Measurements from ENCODE around the gene NUCKS1.

DNA sequence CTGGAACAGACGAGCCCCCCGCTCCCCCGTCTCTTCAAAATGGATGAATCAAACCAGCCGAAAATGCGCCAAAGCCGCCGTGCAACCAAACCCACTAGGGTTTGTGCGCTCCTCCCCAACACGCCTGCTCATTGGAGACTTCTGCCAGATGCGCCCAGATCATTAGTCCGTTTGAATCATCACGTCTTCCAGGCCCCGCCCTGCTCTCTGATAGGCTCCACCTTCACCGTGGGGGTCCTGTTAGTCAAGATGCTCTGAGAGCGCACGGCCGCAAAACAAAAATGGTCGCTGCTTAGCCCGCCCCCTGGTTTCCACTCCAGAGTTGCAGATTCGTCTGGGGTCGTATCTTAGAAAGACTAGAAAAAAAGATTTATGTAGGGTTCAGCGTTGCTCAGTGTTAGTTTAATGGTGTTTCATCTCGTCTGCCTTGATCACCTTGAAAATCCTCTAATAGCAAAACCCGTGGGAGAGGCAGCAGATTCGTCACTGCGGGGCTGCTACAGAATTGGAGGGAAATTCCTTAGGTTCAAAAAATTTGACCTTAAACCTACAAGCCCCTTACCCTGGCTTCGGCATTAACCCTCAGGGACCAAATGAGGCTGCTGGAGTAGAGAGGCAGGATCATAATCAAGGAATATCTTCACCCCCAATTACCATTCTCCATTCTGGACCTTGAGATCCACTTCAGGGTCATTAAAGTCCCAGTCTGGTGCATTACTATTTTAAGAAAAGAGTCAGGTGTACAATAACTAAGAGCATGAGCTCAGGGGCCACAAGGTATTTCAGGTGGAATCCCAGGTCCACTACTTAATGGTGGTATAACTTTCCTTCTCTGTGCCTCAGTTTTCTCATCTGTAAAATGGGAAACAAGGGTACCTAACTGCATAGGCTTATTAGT is at the start of gene NUCKS1:
- TF ChIP-seq, protein P1, sequence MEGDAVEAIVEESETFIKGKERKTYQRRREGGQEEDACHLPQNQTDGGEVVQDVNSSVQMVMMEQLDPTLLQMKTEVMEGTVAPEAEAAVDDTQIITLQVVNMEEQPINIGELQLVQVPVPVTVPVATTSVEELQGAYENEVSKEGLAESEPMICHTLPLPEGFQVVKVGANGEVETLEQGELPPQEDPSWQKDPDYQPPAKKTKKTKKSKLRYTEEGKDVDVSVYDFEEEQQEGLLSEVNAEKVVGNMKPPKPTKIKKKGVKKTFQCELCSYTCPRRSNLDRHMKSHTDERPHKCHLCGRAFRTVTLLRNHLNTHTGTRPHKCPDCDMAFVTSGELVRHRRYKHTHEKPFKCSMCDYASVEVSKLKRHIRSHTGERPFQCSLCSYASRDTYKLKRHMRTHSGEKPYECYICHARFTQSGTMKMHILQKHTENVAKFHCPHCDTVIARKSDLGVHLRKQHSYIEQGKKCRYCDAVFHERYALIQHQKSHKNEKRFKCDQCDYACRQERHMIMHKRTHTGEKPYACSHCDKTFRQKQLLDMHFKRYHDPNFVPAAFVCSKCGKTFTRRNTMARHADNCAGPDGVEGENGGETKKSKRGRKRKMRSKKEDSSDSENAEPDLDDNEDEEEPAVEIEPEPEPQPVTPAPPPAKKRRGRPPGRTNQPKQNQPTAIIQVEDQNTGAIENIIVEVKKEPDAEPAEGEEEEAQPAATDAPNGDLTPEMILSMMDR (IDR thresholded peaks at IDR 0.05; ENCODE audit: low read length) = no peak
- no peak for TF ChIP-seq EZH2 (IDR thresholded peaks at IDR 0.05; ENCODE audit: borderline replicate concordance, low read length)

Data from OCI-LY1 (cell line).